PC-3 (cell line): ENCODE results near the gene KCNE2. TPM values are rescaled to one million over a fixed set of nuclear protein-coding genes. Genes with fewer than 3 reads are reported as not detected.

ENCODE experiments used
- ATAC-seq: fragments of 200-7000 bp; cut with Tn5 transposase; 2 replicates; pipeline ENCODE4 v1.9.1; 2020; ENCODE audit warnings: mild to moderate bottlenecking, moderate library complexity
- BruUV-seq: library from RNA; stranded (reverse); fragments of 400-500 nt; replicated peaks from 2 replicates; lab custom pipeline; 2021; lab: Mats Ljungman, UMichigan
- CTCF ChIA-PET: fragments of 300-600 bp; sonication (Branson Sonifier 250); formaldehyde crosslinking; loops from one replicate; lab custom pipeline; 2022; ENCODE audit warnings: antibody characterized with exemption; lab: Charles Lee
- POLR2A ChIA-PET: fragments of 300-600 bp; sonication (Branson Sonifier 250); formaldehyde crosslinking; loops from one replicate; lab custom pipeline; 2022; ENCODE audit warnings: antibody characterized with exemption; ENCODE audit not compliant: unreplicated experiment; lab: Charles Lee
- DNase-seq: peaks from one replicate; pipeline ENCODE4 v3.0.0-alpha.2; 2015
- H2AFZ ChIP-seq: fragments of 300-600 bp; sonication (generic); 2 replicates; pipeline ENCODE4 v1.6.0; 2016; ENCODE audit warnings: antibody characterized with exemption, low read length
- H3F3A ChIP-seq: fragments of 300-600 bp; sonication (generic); one replicate; pipeline ENCODE4 v1.6.0; 2017; ENCODE audit warnings: antibody characterized with exemption, low read length, control low read depth, mild to moderate bottlenecking; ENCODE audit not compliant: unreplicated experiment
- H3K27ac ChIP-seq: fragments of 300-600 bp; sonication (generic); 2 replicates; pipeline ENCODE4 v1.5.1; 2016; ENCODE audit warnings: mild to moderate bottlenecking, low read length
- H3K27me3 ChIP-seq: fragments of 300-600 bp; sonication (generic); 2 replicates; pipeline ENCODE4 v1.6.1; 2016; ENCODE audit warnings: low read length, mixed read lengths
- H3K36me3 ChIP-seq: fragments of 300-600 bp; sonication (generic); 2 replicates; pipeline ENCODE4 v1.6.1; 2016; ENCODE audit warnings: low read depth, mixed run types, low read length, mixed read lengths
- H3K4me1 ChIP-seq: fragments of 300-600 bp; sonication (generic); 2 replicates; pipeline ENCODE4 v1.5.1; 2016; ENCODE audit warnings: low read length; ENCODE audit not compliant: insufficient read depth
- H3K4me2 ChIP-seq: fragments of 300-600 bp; sonication (generic); 2 replicates; pipeline ENCODE4 v1.6.0; 2016; ENCODE audit warnings: low read length
- H3K4me3 ChIP-seq: fragments of 300-600 bp; sonication (generic); 2 replicates; pipeline ENCODE4 v1.5.1; 2016; ENCODE audit warnings: mild to moderate bottlenecking, low read length, mixed read lengths
- H3K79me2 ChIP-seq: fragments of 300-600 bp; sonication (generic); 2 replicates; pipeline ENCODE4 v1.6.1; 2017; ENCODE audit warnings: low read length, mixed read lengths
- H3K9ac ChIP-seq: fragments of 300-600 bp; sonication (generic); 2 replicates; pipeline ENCODE4 v1.6.0; 2016; ENCODE audit warnings: mild to moderate bottlenecking, low read length
- H3K9me2 ChIP-seq: fragments of 300-600 bp; sonication (generic); replicated peaks from 2 replicates; pipeline ENCODE4 v1.6.1; 2016; ENCODE audit warnings: mixed run types, low read length, mixed read lengths
- H3K9me3 ChIP-seq: fragments of 300-600 bp; sonication (generic); 2 replicates; pipeline ENCODE4 v1.6.1; 2016; ENCODE audit warnings: low read length, mixed read lengths
- H4K20me1 ChIP-seq: fragments of 300-600 bp; sonication (generic); 2 replicates; pipeline ENCODE4 v1.6.1; 2016; ENCODE audit warnings: low read length, mixed read lengths
- CTCF ChIP-seq: fragments of 300-600 bp; sonication (generic); conservative IDR thresholded peaks from 2 replicates; pipeline ENCODE4 v1.5.1; 2017; ENCODE audit warnings: antibody characterized with exemption, low read depth, mild to moderate bottlenecking, low read length
- EZH2 ChIP-seq: fragments of 300-600 bp; sonication (generic); IDR thresholded peaks from one replicate; pipeline ENCODE4 v1.6.1; 2017; ENCODE audit warnings: antibody characterized with exemption, mild to moderate bottlenecking, low read length; ENCODE audit not compliant: unreplicated experiment
- EZH2phosphoT487 ChIP-seq: fragments of 300-600 bp; sonication (generic); IDR thresholded peaks from 2 replicates; pipeline ENCODE4 v1.6.1; 2018; ENCODE audit warnings: mild to moderate bottlenecking, antibody characterized with exemption, low read length, borderline replicate concordance
- intact Hi-C: fragments of 100-400 bp; cut with micrococcal nuclease; formaldehyde crosslinking; loops from 2 replicates; pipeline ENCODE4 v1.9.0; 2023
- total RNA-seq: library from RNA; depleted of rRNA; stranded (reverse); fragments of >200 nt; gene quantifications from 2 replicates; pipeline ENCODE4 v1.2.3, GENCODE V29; 2014

Gene KCNE2
- total RNA-seq, 1 experiment from 2014 or later = not detected

- no peak overlapping the region for H3K27ac ChIP-seq
- H3K36me3 ChIP-seq = no peaks in the 10 kb centered on the region
- no peak overlapping the region for H3K9ac ChIP-seq
- intact Hi-C loops = loop anchor here (2.0 kb wide), 1 partner anchor 427 kb away; no protein-coding TSS in a partner anchor
- DNase-seq (peak; percentile 61), ATAC-seq (peak; percentile 84)
- no peaks in the 10 kb centered on the region for H3K9me3 ChIP-seq
- H3K27me3 ChIP-seq = peaks cover 11% of the 10 kb centered on the region
- H3K4me1 ChIP-seq = no peaks in the 10 kb centered on the region
- no peak for TF ChIP-seq EZH2phosphoT487
- peak; percentile 77 for TF ChIP-seq CTCF
- no peaks in the 10 kb centered on the region for H3F3A ChIP-seq
- no peak overlapping the region for H3K4me3 ChIP-seq
- BruUV-seq = no TSS peak
- H3K79me2 ChIP-seq = no peaks in the 10 kb centered on the region
- POLR2A ChIA-PET = no interaction called here
- H2AFZ ChIP-seq = no peak overlapping the region
- no peaks in the 10 kb centered on the region for H3K9me2 ChIP-seq
- CTCF ChIA-PET = no interaction called here
- H4K20me1 ChIP-seq = no peaks in the 10 kb centered on the region
- H3K4me2 ChIP-seq = no peak overlapping the region
Measured at GRCh38 chr21:34351786-34352241, 12.0 kb upstream of the KCNE2 start.

DNA sequence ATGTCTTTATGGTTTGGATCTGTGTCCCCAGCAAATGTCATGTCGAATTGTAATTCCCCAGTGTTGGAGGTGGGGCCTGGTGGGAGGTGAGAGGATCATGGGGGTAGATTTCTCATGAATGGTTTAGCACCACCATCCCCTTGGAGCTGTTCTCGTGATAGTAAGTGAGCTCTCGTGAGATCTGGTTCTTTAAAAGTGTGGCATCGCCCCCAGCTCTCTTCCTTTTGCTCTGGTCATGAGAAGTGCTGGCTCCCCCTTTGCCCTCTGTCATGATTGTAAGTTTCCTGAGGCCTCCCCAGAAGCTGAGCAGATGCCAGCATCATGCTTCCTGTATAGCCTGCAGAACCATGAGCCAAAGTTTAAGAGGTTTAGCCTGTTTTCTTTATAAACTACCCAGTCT lies 11.2 kb upstream of the KCNE2 start:
- BruUV-seq = no TSS peak
- intact Hi-C loops = no loop called here
- peaks cover 11% of the 10 kb centered on the region for H3K27me3 ChIP-seq

GRCh38 chr21:34353182-34353581 lies 10.6 kb upstream of the KCNE2 start:
- no peaks in the 10 kb centered on the region for H3K79me2 ChIP-seq
- H3K9me3 ChIP-seq = no peaks in the 10 kb centered on the region
- BruUV-seq = no TSS peak
- H3K4me2 ChIP-seq = no peak overlapping the region
- no peaks in the 10 kb centered on the region for H3K36me3 ChIP-seq
- intact Hi-C loops = no loop called here
- ATAC-seq = no peak
- no peaks in the 10 kb centered on the region for H3K9me2 ChIP-seq
- H3K27ac ChIP-seq = no peak overlapping the region
- DNase-seq = no peak
- H3F3A ChIP-seq = no peaks in the 10 kb centered on the region
- ChIA-PET POLR2A (no interaction called here), CTCF (no interaction called here)
- no peaks in the 10 kb centered on the region for H3K4me1 ChIP-seq
- H3K9ac ChIP-seq = no peak overlapping the region
- H3K27me3 ChIP-seq = peaks cover 11% of the 10 kb centered on the region
- H2AFZ ChIP-seq = no peak overlapping the region
- TF ChIP-seq EZH2 (no peak), EZH2phosphoT487 (no peak), CTCF (no peak)
- H3K4me3 ChIP-seq = no peak overlapping the region
- no peaks in the 10 kb centered on the region for H4K20me1 ChIP-seq

More for the DNA sequence above, 11.2 kb upstream of the KCNE2 start:
- no peaks in the 10 kb centered on the region for H3K4me1 ChIP-seq
- H2AFZ ChIP-seq = no peak overlapping the region
- no peak for TF ChIP-seq CTCF
- TF ChIP-seq EZH2phosphoT487 = no peak
- no peak for TF ChIP-seq EZH2
- DNase-seq (no peak), ATAC-seq (no peak)
- no peaks in the 10 kb centered on the region for H4K20me1 ChIP-seq
- no peak overlapping the region for H3K27ac ChIP-seq
- H3K4me2 ChIP-seq = no peak overlapping the region
- H3K36me3 ChIP-seq = no peaks in the 10 kb centered on the region
- H3K4me3 ChIP-seq = no peak overlapping the region
- CTCF ChIA-PET = no interaction called here
- no peaks in the 10 kb centered on the region for H3K9me2 ChIP-seq
- no peaks in the 10 kb centered on the region for H3F3A ChIP-seq
- H3K9me3 ChIP-seq = no peaks in the 10 kb centered on the region
- POLR2A ChIA-PET = no interaction called here
- H3K9ac ChIP-seq = no peak overlapping the region
- no peaks in the 10 kb centered on the region for H3K79me2 ChIP-seq
